Colonic mucosa (tissue), 4 donors: ENCODE data around the gene COL9A3. TPM values are rescaled to one million over a fixed set of nuclear protein-coding genes. Genes with fewer than 3 reads are reported as not detected.

Experiments
- DNase-seq: peaks from one replicate; pipeline ENCODE4 v3.0.0-alpha.2; 2020
- H3K27ac ChIP-seq: fragments of 200-600 bp; one replicate; pipeline ENCODE4 v1.8.0; 2021
- H3K27me3 ChIP-seq: fragments of 200-600 bp; one replicate; pipeline ENCODE4 v1.8.0; 2021
- H3K36me3 ChIP-seq: fragments of 200-600 bp; one replicate; pipeline ENCODE4 v1.8.0; 2021
- H3K4me1 ChIP-seq: fragments of 200-600 bp; one replicate; pipeline ENCODE4 v1.8.0; 2021; ENCODE audit warnings: mild to moderate bottlenecking
- H3K4me3 ChIP-seq: fragments of 200-600 bp; one replicate; pipeline ENCODE4 v1.8.0; 2021
- H3K9ac ChIP-seq, 2 donors: one replicate each; pipeline ENCODE4 v1.7.0; 2013; ENCODE audit warnings: control low read depth in 2 of 2, low read depth in 2 of 2, low read length in 2 of 2
- H3K9me3 ChIP-seq: fragments of 200-600 bp; one replicate; pipeline ENCODE4 v1.8.0; 2021
- intact Hi-C: fragments of 100-400 bp; cut with DNase I; formaldehyde crosslinking; loops from one replicate; pipeline ENCODE4 v1.14.1; 2022
- total RNA-seq, 2 donors: library from RNA; stranded (reverse); fragmentation: NEBNext Ultra II Directional in 1 of 2; extraction: Animal tissue kit (Norgen Biotek cat#: 25700) in 1 of 2; gene quantifications; one replicate each; pipeline ENCODE4 v1.2.1, GENCODE V29; 2021
- TF ChIP-seq, protein P1 (sequence below): fragments of 200-600 bp; IDR thresholded peaks from one replicate; pipeline ENCODE4 v1.8.0; 2022; ENCODE audit warnings: antibody characterized with exemption, mild to moderate bottlenecking
- donor health status: healthy.
- donor health status: DM: no; HTN: no; CAD: no.
- donor health status: DM: no; HTN: no; CAD: no.

COL9A3 gene
- total RNA-seq, 2 donors from 2014 or later: 2.7 to 3.6 TPM

DNA sequence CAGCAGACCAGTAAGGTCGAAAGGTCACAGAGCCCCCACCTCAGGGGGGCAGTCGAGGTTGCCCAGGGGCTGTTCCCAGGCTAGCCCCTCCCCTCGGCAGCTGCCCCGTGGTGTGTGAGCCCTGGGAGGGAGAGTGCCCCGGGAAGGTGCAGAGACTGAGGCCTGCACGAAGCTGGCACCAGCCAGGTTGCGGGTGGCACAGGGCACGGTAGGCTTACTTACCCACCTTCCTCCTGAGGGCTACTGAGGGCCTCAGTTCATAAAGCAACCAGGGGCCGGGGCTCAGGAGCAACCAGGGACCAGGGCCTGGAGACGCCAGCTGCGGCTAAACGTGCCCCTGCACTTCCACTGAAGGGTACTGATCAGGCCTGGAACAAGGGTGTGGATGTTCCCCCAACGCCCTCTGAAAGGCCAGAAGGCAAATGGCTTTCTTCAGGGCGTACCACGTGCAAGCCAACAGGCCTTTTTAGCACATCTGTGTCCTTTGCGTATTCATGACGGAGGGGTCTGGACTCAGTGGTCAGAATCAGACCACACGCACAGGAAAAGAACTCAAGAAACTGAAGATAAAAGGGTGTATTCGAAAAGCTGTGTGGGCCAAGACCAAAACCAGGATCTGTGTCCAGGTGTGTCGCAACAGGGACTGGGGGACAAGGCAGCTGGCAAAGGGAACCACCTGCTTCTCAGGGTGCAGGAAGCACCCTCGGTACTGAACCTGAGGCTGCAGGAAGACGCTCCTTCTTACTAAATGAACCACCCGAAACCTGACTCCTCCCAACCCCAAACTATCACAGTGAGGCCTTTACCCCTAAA lies 69.3 kb downstream of the COL9A3 start:
- no peak for DNase-seq

DNA sequence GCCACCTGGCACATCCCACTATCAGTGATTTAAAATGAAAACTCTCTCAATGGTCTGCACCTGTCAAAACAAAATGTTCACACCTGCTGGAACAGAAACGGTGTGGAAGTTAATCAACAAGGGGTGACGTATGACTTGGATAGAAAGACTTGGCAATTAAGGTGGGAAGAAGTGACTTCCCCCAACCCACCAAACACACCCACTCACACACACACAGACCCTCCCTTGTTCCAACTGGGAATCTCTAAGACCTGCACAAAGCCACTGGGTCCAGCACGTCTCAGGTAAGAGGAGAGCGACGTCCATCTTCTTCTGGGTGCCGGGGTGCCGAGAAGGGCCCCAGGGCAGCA lies 69.8 kb downstream of the COL9A3 start:
- H3K9me3 ChIP-seq: no peaks in the 10 kb centered on the region
- intact Hi-C loops: no loop called here
- TF ChIP-seq, protein P1, sequence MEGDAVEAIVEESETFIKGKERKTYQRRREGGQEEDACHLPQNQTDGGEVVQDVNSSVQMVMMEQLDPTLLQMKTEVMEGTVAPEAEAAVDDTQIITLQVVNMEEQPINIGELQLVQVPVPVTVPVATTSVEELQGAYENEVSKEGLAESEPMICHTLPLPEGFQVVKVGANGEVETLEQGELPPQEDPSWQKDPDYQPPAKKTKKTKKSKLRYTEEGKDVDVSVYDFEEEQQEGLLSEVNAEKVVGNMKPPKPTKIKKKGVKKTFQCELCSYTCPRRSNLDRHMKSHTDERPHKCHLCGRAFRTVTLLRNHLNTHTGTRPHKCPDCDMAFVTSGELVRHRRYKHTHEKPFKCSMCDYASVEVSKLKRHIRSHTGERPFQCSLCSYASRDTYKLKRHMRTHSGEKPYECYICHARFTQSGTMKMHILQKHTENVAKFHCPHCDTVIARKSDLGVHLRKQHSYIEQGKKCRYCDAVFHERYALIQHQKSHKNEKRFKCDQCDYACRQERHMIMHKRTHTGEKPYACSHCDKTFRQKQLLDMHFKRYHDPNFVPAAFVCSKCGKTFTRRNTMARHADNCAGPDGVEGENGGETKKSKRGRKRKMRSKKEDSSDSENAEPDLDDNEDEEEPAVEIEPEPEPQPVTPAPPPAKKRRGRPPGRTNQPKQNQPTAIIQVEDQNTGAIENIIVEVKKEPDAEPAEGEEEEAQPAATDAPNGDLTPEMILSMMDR: no peak
- no peaks in the 10 kb centered on the region for H3K27me3 ChIP-seq
- H3K4me1 ChIP-seq: no peaks in the 10 kb centered on the region
- H3K27ac ChIP-seq: no peak overlapping the region
- no peak overlapping the region for H3K4me3 ChIP-seq
- DNase-seq: no peak
- H3K36me3 ChIP-seq: peaks cover 26% of the 10 kb centered on the region
- no peak overlapping the region for H3K9ac ChIP-seq

More for the DNA sequence above, 69.3 kb downstream of the COL9A3 start:
- Histone ChIP-seq H3K27ac (no peak overlapping the region), H3K9ac (no peak overlapping the region), H3K36me3 (peaks cover 20% of the 10 kb centered on the region), H3K4me3 (no peak overlapping the region), H3K27me3 (no peaks in the 10 kb centered on the region), H3K4me1 (no peaks in the 10 kb centered on the region), H3K9me3 (no peaks in the 10 kb centered on the region)
- TF ChIP-seq, protein P1: no peak
- intact Hi-C loops: no loop called here

DNA sequence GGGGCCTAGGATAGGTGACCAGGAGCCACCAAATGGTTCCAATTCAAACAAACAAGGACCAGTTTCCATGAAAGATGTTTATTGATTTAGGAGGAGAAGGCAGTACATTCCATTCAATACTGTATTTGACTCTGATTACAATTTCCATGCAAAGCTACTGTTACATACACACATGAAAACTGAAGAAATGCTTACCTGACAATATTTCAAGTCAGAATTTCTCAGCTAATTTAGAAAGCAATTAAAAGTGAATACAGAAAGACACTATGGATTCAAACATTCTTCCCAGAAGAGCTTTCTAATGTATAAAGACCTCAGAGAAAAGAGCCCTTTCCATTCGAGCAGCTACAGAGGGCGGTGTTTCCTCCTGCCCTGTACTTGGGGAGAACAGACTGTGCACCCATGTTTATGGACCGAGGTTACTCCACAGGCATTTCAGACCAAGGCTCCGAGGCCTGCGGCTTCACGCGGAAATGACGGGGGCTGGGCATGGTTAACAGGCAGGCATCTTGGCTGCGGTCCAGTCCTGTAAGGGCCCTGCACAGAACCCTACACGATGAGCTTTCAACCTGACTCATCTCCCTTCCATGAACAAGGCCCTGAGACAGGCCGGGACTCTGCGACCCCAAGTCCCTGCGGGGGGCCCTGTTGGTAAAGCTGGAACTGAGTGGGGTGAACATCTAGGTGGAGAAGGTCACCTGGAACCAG lies 70.5 kb downstream of the COL9A3 start:
- Histone ChIP-seq H3K36me3 (peaks cover 31% of the 10 kb centered on the region), H3K27ac (no peak overlapping the region), H3K9me3 (no peaks in the 10 kb centered on the region), H3K27me3 (no peaks in the 10 kb centered on the region), H3K9ac (no peak overlapping the region), H3K4me1 (no peaks in the 10 kb centered on the region), H3K4me3 (no peak overlapping the region)
- TF ChIP-seq, protein P1: no peak
- peak; percentile 69 for DNase-seq
- intact Hi-C loops: no loop called here

DNA sequence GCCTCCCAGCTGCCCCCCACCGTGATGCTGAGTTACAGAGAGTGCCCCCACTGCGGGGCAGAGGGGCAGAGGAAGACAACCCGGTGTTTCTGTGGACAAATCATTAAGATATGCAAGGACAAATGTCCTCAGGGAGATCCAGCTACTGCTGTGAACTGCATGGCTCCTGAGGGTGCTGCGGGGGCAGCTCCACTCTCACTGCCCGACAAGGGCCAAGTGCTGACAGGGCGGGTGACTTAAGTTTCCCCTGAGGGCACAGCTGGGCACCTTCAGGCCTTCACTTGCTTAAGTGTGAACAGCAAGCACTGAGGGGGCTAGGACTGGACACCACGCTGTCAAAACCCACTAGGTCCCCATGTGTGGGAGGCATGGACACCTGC lies 71.0 kb downstream of the COL9A3 start:
- DNase-seq: no peak
- no peaks in the 10 kb centered on the region for H3K9me3 ChIP-seq
- H3K27me3 ChIP-seq: no peaks in the 10 kb centered on the region
- H3K4me1 ChIP-seq: no peaks in the 10 kb centered on the region
- no peak overlapping the region for H3K27ac ChIP-seq
- no peak overlapping the region for H3K9ac ChIP-seq
- no peak overlapping the region for H3K4me3 ChIP-seq
- intact Hi-C loops: no loop called here
- TF ChIP-seq, protein P1: no peak
- H3K36me3 ChIP-seq: peaks cover 35% of the 10 kb centered on the region

DNA sequence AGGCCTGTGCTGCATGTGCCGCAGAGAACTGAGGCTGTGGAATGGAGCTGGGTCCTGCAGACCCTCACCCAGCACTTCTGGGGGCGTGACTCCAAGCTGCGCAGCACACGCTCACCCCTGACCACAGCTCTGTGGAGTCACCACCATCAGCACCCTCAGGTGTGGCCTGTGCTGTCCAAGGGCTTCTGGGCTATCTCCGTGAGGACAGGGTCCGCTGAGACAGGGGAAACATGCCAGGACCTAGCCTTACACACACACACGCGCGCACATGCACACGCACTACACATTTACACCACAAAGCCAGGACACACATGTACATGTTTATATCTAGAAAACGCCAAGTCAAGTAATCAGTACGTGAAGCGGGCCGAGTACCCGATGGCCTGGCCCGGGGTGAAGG lies 71.6 kb downstream of the COL9A3 start:
- TF ChIP-seq, protein P1: no peak
- intact Hi-C loops: no loop called here
- DNase-seq: no peak

More for the DNA sequence above, 71.6 kb downstream of the COL9A3 start:
- no peak overlapping the region for H3K4me3 ChIP-seq
- no peaks in the 10 kb centered on the region for H3K27me3 ChIP-seq
- no peaks in the 10 kb centered on the region for H3K4me1 ChIP-seq
- H3K9me3 ChIP-seq: no peaks in the 10 kb centered on the region
- no peak overlapping the region for H3K27ac ChIP-seq
- peaks cover 37% of the 10 kb centered on the region for H3K36me3 ChIP-seq
- no peak overlapping the region for H3K9ac ChIP-seq
